Epithelial cell of prostate (primary cell): Measurements from ENCODE around the gene CARM1.
A peak's percentile ranks its signal among the peaks of the same experiment; 100 is the strongest.
"Not testable (repeated sequence)": the region's sequence is repeated elsewhere in the genome, so short reads cannot be mapped to it uniquely, and the experiment has no call there.

Experiments
- DNase-seq: peaks from one replicate; pipeline ENCODE4 v3.0.0-alpha.2; 2011; ENCODE audit warnings: low read depth, low spot score
- H3K27ac ChIP-seq: fragments of 450-650 bp; 2 replicates; pipeline ENCODE4 v1.5.1; 2017; ENCODE audit warnings: mild to moderate bottlenecking

Gene CARM1

DNA sequence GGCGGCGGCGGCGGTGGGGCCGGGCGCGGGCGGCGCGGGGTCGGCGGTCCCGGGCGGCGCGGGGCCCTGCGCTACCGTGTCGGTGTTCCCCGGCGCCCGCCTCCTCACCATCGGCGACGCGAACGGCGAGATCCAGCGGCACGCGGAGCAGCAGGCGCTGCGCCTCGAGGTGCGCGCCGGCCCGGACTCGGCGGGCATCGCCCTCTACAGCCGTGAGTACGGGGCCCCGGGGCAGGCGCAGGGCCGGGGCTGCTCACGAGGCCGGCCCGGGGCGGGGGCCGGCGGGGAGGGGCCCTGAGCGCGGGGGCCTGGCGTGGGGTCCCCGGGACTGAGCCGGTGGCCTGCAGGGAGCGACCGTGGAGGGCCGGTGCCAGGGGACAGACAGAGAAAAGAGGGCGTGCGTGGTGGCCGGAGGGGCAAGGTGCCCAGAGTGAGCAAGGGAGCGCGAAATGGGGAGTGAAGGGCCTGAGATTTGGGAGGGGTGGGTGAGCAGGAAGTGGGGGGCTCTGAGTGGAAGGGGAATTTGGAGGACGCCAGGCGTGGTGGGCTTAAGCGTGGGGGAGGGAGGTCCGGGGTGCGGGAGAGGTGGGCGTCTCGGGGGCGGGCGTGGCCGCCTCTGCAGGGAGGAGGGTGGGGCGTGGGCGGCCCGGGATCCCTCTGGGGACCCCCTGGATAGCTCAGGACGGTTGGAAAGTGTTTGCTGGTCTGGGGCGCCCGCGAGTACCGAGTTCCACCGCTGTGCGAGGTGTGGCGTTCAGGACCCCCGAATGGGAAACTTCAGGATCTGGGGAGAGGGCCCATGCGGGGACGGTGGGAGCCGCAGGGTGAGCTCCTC lies 575 bp downstream of the CARM1 start:
- H3K27ac ChIP-seq: peak overlapping the region; percentile 54
- no peak for DNase-seq

DNA sequence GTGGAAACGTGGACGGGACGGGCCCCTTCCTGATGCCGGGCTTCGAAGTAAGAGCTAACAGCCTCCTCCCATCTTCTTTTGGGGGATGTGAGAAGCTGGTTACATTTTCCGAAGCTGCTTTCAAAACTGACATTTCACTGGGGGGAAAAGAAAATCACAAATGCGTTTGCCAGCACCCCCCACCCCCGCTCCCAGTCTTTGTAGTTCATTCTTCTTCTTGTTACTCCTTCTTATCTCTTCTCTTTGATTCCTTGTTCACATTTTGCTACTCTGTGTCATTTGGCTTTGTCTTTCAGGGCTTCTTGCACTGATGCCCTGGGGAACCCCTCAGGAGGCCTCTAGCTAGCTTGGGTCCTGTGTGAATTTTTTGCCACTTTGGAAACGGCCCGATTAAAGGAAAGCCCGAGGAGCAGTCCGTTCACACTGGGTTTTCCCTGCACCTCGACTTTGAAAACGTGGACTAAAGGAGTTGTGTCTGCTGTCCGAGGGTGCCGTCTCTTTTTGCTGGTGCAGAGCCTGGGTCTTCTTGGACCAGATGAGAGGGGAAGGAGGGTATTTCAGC lies 1.3 kb downstream of the CARM1 start:
- peak overlapping the region; percentile 54 for H3K27ac ChIP-seq
- no peak for DNase-seq

DNA sequence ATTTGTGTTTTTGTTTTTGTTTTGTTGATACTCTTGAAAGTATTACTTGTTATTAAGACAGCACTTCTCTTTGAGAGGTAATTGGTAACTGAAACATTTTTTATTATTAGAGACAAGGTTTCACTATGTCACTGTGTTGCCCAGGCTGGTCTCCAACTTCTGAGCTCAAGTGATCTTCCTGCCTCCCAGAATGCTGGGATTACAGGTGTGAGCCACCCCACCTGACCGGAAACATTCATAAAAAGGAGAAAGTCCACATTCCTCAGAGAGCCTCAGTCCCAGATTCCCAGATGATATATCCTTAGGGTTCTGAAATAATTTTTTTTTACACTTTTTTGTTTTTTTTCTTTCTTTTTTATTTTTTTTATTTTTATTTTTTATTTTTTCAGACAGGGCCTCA lies 2.7 kb downstream of the CARM1 start:
- no peak overlapping the region for H3K27ac ChIP-seq
- DNase-seq: no peak

DNA sequence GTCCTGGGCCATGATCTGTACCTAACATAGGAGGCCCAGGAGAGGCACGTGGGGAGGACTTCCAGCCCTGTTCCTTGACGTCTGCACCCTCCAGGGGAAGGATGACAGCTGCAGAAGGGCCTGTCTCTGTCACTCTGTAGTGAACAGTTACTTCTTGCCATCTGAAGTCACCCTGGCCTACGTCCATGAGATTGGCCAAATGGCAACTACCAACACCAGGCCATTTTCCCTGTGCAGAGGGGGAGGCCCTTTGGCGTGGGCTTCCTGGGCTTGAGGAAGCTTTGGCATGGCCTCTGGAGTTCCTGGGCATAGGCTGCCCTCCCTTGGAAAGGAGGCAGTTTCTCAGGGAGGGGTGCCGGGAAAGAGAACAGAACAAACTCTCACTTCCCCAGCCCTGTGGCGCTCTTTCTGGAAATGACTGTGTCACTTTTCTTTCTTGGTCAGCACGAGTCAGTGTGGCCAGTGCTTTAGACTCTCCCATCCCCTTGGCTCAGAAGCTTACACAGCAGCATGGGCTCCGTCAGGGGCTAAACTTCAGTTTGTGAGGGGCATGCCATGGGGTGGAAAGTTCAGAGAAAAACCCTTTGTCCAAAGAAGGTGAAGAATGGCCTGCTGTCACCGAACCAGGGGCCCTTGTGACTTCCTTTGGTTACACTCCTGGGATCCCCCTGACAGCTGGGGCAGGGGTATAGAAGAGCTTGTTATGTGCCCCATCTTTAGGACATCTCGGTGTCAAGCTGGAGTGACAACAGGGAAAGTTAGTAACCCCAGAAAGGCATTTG lies 5.3 kb downstream of the CARM1 start:
- H3K27ac ChIP-seq: no peak overlapping the region
- DNase-seq: no peak

DNA sequence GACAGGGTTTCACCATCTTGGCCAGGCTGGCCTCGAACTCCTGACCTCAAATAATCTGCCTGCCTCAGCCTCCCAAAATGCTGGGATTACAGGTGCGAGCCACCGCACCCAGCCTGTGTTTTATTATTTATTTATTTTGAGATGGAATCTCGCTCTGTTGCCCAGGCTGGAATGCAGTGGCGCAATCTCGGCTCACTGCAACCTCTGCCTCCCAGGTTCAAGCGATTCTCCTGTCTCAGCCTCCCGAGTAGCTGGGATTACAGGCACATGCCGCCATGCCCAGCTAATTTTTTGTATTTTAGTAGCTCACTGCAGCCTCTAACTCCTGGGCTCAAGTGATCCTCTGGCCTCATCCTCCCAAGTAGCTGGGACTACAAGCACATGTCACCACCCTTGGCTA lies 6.3 kb downstream of the CARM1 start:
- not testable (repeated sequence) for DNase-seq, H3K27ac ChIP-seq

DNA sequence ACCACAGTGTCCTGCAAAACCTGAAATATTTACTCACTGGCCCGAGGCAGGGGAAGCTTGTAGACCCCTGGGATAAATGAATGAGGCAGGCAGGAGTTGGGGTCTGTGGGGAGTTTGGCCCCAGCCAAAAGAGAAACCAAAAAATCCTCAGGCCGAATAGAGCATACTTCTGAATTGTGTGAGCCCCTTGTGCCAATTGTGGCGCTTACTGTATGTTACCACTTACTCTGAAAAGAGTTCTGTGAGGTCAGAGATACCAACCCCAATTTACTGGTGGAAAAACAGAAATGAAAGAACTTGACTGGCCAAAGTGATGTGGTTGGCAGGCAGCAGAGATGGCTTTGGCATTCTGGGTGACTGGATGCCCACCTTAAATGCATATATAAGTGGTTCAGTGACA lies 6.9 kb downstream of the CARM1 start:
- no peak for DNase-seq
- H3K27ac ChIP-seq: no peak overlapping the region

DNA sequence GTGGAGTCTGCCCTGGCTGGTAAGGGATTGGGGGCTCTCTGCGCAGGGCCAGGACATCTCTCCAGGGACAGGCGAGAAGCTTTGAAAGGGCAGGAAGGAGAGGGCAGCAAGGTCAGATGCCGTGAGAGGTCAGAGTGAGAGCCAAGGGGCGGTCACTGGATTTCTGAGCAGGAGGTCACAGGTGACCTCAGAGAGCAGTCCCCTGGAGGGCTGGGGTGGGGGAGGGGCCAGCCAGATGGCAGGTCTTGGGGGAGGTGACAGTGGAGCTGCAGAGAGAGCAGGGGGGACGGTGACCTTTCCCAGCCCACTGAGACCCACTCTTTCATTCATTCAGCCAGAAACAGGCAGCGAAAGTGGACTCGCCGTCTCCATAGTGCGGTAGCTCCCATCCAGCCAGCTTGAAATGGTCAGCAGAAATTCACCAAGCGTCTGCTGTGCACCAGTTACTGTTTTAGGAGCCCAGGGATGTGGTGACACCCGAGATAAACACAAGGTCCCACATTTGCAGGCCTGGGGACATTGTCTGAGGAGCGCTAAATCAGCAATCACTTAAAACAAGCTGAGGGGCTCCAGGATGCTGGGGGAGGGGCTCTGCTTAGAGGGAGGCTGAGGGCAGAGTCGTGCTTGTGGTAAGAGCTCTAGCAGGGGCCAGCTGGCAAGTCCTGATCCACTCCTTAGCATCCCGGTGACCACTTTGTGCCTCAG lies 10.2 kb downstream of the CARM1 start:
- H3K27ac ChIP-seq: no peak overlapping the region
- DNase-seq: no peak

DNA sequence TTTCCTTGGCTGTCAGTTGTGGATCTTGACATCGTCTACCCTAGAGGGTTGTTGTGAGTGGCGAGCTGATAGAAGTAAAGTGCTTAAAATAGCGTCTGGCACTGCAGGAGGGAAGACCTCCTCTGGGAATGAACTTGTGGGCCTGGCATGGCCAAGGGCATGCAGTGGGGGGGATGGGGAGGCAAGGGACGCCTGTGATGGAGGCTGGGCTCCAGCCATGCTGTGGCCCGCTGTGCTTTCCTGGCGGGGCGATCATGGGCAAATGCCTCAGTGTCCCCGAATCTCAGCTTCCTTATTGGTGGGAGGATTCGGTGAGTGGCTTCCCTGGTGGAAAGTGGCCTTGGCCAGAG lies 10.7 kb downstream of the CARM1 start:
- no peak overlapping the region for H3K27ac ChIP-seq
- DNase-seq: no peak

DNA sequence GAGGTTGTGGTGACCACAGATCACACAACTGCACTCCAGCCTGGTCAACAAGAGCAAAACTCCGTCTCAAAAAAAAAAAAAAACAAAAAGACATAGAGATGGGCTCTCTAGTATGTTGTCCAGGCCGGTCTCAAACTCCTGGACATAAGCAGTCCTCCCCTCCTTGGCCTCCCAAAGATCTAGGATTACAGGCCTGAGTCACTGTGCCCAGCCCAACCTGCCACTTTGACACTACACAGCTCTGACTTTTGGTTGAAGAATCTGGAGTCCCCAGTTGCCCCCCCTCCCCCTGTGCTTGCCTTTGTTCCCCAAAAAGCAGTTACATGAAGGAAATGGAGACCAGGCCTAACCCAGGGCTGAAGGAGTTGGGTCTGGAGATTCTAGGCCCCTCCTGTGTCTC lies 12.9 kb downstream of the CARM1 start:
- DNase-seq: no peak
- H3K27ac ChIP-seq: no peak overlapping the region

DNA sequence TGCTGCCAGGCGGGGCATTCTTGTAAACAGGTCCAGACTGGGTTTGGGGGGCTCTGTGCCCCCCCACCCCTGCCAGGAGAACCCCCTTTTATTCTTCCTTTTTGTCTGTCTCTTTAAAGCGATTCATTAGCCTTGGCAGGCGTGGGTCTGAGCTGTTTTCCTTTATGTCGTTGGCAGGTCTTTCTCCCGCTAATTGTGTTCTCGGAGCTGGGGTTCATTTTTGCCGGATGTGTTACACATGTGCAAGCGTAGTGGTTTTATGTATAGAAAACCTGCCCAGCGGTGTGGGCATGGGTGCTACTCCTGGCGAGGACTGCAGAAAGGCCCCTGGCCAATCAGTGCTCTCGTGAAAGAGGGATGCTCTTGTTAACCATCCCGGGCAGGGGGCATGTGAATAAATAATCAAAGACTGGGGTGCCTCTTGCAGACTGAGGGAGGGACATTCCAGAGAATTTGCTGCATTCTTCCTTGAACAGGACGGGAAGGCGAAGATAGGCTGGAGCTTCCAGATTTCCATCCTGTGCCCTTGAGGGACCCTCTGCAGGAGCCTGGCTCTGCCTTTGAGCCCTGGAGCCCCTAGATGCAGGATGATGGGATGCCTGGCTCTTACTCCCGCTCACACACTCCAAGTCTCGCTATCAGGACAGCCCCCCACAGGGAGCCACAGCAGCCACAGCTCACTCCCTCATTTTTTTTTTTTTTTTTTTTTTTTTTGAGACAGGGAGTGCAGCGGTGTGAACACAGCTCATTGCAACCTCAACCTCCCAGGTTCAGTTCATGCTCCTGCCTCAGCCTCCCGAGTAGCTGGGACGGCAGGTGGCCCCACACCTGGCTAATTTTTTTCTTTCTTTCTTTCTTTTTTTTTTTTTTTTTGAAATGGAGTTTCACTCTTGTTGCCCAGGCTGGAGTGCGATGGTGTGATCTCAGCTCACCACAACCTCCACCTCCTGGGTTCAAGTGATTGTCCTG lies 14.1 kb downstream of the CARM1 start:
- DNase-seq: no peak
- H3K27ac ChIP-seq: no peak overlapping the region

DNA sequence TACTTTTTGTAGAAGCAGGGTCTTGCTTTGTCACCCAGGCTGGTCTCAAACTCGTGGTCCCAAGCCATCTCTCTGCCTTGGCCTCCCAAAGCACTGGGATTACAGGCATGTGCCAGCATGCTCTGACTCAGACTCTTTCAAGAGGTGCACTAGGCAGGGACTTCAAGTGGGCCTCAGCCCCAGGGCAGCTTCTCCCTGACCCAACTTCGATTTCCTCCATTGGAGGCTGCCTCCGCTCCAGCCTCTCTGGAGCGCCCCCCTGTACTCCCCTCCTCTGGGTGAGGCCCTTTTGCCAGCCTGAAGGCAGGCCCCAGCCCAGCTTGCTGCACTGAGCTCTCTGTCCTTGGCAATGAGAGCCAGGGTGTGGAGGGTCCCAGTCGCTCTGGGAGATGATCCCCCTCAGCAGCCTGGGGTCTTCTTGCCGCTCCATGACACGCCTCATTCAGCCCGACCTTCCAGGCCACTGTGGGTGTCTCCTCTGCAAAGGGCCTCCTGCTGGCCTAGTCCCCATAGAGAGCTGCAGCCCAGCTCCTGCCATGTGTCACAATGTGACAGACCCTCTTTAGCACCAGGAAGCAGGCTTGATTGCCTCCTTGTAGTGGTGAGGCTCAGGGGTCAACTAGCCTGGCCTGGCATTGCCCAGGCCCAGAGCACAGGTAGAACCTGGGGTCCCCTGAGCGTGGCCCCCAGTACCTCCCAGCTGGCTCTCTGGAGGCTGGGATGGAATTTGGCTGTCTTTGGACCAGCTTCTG lies 16.4 kb downstream of the CARM1 start:
- no peak overlapping the region for H3K27ac ChIP-seq

DNA sequence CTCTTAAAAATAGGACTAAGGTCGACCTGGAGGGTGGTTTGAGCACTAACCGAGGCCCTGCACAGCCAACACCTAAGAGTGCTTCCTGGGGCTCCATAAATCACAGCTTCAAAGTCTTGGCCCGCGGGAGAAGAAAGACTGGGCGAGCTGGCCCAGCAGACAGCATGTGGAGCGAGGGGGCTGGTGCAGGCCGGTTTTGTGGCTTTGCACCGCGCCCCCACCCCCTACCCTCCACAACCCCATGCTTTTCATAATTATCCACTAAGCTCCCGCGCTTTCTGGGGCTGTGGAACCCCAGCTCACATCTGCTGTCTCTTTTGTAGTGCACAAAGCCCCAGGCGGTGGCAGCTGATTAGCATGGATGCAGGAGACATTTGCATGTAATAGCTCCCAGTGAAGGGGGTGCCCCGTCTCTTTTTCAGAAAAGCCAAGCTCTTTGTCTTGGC lies 17.1 kb downstream of the CARM1 start:
- H3K27ac ChIP-seq: no peak overlapping the region

More for the DNA sequence above, 16.4 kb downstream of the CARM1 start:
- DNase-seq: no peak

DNA sequence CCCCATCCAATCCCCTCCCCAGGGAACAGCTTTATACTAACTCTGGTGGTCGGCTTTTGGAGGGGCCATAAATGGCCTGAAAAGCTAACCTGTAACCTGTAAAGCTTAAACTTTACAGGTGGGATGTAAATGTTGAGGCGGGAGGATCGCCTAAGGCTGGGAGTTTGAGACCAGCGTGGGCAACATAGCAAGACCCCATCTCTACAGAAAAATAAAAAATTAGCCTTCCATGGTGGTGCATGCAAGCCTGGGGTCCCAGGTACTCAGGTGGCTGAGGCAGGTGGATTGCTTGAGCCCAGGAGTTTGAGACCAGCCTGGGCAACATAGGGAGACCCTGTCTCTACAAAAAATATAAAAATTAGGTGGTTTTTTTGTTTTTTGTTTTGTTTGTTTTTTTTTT lies 18.5 kb downstream of the CARM1 start:
- no peak for DNase-seq

More for the DNA sequence above, 17.1 kb downstream of the CARM1 start:
- no peak for DNase-seq

DNA sequence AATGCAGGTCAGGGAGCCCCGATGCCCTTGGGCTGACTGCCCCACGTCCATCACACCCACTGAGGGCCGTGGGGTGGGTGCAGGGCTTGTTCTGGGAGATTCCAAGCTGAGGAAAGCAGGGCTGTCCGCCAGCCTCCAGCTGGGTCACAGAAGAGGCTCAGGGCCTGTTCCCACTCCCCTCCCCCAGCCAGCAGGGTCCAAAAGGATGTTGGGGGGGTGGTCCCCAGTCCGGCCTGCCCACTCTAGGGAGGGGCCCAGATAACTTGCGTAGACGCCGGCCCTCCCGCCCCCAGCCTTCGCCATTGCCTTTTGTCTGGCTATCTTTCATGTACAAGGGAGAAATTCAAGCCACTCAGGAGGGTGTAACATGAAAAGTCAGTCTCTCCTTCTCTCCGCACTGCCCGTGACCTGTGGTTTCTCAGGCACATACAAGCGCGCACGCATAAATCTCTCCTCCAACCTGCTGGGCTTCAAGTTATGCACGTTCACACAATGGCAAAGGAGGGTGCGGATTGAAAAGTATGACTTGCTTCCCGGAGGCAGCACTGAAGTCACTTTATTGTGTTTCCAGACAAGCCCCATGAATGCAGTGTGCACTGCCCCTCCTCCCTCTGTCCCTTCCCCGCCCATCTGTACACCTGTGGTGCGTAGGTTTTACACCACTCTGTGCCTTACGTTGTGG lies 20.2 kb downstream of the CARM1 start:
- peak overlapping the region; percentile 82 for H3K27ac ChIP-seq
- peak; percentile 83 for DNase-seq

More for the DNA sequence above, 18.5 kb downstream of the CARM1 start:
- no peak overlapping the region for H3K27ac ChIP-seq

DNA sequence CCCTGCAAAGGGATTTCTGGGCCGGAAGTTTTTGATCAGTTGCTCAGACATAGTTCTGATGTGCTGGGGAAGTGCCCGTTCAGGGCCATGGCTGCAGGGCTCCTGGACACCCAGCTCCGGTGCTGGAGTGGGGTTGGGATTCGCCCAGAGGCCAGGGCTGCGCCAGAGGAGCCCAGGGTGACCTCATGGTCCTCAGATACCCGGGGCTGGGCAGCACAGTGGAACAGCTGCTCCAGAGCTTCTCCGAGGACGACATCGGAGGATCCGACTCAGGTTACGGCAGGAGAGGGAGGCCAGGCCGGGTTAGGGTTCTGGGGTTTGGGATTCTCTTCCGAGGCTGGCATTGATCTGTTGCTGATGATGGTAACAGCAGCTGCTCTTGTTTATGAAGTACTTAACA lies 20.9 kb downstream of the CARM1 start:
- H3K27ac ChIP-seq: peak overlapping the region; percentile 82
- DNase-seq: no peak

DNA sequence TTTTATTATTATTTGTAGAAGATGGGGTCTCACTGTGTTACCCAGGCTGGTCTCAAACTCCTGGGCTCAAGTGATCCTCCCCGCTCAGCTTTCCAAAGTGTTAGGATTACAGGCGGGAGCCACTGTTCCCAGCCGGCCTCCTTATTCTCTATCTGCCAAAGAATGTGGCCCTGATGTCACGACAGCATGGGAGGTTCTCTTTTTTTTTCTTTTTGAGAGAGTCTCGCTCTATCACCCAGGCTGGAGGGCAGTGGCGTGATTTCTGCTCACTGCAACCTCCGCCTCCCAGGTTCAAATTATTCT lies 23.5 kb downstream of the CARM1 start:
- DNase-seq: no peak
- no peak overlapping the region for H3K27ac ChIP-seq

DNA sequence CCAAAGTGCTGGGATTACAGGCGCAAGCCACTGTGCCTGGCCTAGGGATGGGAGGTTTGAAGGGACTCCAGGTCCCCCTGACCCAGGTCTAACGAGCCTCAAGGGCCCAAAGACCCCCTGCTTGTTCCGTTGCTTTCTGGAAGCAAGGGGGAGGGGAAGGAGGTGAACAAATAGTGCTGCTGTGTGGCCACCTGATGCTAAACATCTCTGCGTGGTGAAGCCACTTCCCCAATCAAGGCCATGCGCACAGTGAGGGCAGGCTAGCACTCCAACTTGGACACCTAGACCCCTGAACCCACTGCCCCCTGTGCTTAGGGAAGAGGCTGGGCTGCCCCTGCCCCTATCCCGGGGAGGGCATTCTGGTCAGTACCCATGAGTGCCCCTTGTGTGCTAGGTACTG lies 24.0 kb downstream of the CARM1 start:
- DNase-seq: no peak
- no peak overlapping the region for H3K27ac ChIP-seq

DNA sequence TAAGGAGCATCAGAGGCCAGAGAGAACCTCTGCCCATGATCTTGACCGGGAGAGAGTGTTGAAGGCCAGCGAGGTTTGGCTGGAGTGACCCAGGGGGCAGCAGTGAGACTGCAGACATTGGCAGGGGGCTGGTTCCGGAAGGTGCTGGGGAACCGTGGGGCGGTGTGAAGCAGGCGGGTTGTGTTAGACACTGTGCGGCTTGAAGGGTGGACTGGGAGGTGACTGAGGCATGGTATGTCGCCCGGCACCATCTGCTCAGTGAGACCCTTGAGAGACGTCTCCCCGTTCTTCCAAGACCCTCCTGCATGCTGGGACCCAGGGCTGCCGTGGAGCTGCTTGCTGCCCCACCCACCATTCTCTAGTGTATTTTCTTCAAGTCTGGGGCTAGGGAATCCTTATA lies 24.6 kb downstream of the CARM1 start:
- H3K27ac ChIP-seq: no peak overlapping the region
- no peak for DNase-seq
